HG02678 (cell line): ENCODE data around the gene PHLPP1.
"Not testable (repeated sequence)": the region's sequence is repeated elsewhere in the genome, so short reads cannot be mapped to it uniquely, and the experiment has no call there.

Source experiments
- ATAC-seq: cut with Tn5 transposase; IDR thresholded peaks from one replicate; pipeline ENCODE4 v1.9.1; 2021; ENCODE audit warnings: mild to moderate bottlenecking, moderate library complexity; ENCODE audit not compliant: unreplicated experiment

The PHLPP1 gene

DNA sequence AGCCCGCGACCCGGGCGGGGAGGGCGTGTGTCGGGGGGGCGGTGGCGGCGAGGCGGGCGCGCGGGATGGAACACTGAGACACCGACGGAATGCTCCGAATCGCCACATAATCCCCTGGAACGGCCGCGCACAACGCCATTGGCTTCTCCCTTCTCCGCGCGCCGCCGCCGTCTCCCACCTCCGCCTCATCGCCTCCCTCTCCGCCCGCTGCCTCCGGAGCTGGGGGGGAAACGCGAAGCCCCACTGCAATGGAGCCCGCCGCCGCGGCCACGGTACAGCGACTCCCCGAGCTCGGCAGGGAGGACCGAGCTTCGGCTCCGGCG is at the start of gene PHLPP1:
PHLPP1 (plus strand) TSS at position 106 of the 323 bp plus-strand sequence; CDS start at position 249, 143 bp downstream.
- ATAC-seq: peak; percentile 19

DNA sequence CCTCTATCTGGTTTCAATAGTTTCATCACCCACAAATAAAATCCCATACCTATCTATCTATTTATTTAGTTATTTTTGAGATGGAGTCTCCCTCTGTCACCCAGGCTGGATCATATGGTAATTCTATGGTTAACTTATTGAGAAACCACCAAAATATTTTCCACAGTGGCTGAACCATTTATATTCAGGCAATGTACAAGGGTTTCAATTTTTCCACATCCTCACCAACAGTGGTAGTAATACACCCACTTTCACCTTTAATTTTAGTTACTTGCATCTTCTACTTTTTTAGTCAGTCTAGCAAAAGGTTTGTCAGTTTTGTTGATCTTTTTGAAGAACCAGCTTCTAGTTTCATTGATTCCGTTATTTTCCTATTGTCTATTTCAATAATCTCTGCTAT is 46.1 kb upstream of the PHLPP1 start:
- ATAC-seq: no peak

DNA sequence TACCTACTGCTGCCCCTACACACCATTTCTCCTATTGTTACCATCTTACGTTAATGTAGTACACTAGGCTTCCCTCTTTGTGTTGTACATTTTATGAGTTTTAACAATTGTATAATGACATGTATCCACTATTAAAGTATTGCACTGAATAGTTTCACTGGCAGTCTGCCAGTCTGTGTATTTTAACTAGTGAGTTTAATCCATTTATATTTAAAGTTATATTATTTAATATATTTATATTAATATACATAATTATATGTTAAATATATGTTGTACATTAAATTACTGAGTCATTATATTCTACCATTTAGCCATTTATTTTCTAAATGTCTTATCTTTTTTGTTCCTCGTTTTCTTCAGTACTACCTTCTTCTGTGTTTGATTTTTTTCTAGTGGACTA is 44.8 kb upstream of the PHLPP1 start:
- ATAC-seq: no peak

DNA sequence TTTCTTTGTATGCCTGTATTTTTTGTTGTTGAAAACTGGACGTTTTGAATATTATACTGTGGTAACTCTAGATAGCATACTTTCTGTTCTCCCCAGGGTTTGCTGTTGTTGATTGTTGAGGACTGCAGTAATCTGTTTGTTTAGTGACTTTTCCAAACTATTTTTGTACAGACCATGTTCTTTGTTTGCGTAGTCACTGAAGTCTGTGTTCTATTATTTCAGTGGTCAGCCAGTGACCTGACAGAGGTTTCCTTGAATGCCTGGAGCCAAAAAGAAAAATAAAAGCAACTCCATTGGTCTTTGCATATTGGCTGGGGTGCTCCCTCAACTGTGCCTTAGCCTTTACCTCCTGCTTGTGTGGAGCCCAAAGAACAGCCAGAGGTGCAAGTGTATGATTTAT is 42.7 kb upstream of the PHLPP1 start:
- no peak for ATAC-seq

DNA sequence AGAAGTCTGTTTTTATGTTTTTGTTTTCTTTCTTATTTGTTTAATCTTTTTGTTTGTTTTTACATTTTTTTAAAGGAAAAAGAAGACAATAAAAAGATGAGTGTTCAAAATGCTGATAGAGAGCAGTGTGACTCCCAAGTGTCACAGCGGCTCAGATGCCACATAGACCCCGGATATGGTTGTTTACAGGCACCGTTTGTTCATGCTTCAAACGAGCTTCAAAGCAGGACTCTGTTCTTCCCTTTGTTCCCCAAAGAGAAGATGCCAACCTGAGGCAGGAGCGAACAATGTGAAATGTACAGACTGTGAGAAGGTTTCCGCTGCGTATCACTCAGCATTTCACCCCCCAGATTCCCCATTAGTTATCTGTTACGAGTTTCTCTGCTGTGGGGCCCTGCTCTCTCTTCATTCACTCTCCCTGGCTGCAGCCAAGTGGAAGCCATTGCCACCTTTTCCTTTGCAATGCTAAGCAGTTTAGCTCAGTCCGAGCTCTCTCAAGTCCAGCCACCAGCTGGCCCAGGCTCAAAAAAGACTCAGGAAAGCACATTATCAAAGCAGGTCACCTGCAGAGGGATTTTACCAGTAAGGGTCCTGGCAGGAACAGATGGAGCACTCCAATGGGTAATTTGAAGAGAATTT is 36.4 kb upstream of the PHLPP1 start:
- no peak for ATAC-seq

DNA sequence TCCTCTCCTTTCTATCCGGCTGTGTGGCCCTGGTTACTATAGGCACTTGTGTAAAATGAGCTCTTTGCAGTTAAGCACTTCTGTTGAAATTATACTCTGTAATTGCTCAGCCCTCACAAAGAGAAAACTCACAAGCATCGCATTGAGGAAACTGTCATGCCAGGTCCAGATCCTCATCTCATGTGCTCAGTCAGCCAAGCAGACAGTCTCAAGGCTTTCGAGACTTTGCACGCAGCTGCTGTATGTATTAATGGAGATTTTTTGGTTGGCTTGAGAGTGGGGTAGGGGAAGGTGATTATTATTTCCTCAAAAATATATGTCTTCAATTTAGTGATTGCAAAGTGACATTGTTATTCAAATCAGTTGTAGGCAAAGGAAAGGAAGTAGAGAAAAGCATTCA is 33.0 kb upstream of the PHLPP1 start:
- ATAC-seq: no peak

DNA sequence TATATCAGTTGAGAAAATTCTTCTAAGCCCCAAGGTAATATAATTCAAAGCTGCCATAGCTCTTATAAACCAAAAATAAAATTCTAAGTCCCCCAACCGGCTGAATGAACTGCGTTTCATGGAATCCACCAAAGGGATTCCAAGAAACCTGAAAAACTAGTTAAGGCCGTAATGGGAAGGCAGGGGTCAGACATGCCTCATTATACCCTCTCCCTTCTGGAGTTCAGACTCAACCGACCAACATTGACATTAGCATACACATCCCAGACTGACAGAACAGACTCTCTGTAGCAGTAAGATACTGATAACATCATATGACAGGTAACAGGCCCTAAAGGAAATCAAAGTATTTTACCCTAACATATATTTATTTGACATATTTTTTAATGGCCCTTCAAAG is 31.4 kb upstream of the PHLPP1 start:
- no peak for ATAC-seq

DNA sequence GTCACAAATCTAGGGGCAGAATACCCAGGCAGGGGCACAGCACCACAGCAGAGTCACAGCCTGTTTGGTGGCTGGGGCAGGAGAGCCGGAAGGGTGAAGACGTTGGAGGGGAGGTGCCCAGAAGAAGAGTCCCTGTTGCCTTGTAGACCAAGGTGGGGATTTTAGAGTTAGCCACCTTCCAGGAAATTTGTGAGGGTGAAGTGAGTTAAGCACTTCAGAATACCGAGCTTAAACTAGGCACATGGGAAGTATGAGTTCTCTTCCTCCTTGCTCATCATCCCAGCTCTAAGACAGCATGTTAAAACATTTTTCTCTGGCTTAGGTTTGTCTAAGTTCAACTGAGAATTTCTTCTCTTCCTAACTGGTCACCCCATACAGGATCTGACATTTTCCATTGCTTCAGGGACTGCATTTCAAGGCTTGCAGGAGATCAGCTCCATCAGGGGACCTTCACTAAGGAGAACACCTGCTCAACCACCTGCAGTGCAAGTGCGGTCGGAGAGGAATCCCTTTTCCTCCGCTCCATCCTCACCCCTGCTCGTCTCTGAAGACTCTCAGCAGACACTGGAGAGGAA is 26.5 kb upstream of the PHLPP1 start:
- ATAC-seq: no peak

DNA sequence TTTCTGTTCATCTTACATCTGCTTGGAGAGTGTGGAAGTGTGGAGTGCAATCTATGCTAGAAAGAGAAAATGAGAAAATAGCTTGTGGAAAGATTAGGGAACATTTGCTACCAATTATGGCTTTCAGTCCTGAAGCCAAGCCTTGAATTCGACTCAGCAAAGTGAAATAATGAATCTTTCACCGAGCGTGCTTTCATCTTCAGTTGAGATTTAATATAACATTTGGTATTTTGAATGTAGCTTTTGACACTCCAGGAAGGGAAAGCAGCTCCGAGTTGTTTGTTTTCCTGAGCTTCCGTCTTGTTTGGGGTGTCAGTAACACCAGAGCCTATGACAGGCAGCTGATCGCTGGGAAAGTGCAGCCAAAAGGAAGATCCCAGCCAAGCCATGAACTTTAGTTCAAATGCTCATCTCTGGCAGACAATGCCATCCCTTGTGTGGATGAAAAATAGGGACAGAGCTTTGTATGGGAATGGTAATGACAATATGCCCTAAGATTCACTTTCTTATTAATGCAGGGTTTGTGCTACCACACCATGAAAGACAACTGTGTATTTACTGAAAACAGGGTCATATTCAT is 25.0 kb upstream of the PHLPP1 start:
- ATAC-seq: no peak

DNA sequence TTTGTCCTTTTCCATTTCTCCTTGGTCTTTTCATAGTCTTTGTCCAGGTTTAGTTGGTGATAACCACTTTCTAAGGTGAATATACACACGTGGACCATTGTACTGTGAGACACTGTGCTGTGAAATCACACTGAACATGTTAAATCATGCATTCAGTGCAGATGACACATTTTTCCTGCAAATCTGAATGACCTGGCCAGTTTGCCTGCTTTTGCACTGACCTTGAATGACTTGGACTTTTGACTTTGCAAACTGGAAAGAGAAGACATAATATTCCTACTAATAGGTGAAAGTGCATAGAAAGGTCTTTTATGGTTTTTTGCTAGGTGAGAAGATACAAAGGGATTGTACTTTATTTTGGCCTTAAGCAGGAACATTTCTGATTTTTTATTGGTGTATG is 21.7 kb upstream of the PHLPP1 start:
- no peak for ATAC-seq

DNA sequence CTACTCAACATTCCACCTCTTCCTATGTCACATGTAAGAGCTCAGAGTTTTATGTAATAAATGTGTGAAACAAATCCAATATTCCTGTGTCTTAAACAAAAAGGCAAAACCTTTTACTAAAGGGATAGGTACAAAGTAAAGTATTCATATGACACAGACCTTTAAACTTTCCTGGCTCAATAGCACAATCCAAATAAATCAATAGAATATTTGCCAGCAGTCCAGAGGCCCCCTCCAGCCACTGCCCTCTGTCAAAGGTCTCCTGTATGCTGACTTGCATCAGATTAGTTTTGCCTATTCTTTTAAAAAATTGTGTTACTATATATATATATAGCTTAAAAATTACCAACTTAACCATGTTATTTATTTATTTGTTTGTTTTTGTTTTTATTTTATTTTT is 17.7 kb upstream of the PHLPP1 start:
- no peak for ATAC-seq

DNA sequence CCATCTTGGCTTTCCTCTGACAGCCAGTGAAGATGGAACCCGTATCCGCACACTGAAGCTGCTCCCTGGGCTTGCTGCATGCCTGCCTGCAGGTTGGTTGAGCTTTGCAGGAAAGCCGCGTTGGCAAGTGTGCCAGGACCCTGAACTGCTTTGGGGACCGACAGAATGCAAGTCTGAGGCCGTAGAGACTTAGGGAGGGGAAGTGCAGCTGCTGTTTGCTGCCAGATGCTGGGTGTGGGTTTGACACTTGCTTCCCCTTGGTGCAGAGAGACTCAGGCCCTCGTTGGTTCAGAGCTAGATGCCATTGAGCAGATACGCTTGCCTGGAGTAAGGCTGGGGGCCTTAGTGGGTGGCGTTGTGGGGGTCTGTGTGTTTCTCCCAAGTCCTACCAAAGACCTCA is 13.1 kb upstream of the PHLPP1 start:
- ATAC-seq: no peak

DNA sequence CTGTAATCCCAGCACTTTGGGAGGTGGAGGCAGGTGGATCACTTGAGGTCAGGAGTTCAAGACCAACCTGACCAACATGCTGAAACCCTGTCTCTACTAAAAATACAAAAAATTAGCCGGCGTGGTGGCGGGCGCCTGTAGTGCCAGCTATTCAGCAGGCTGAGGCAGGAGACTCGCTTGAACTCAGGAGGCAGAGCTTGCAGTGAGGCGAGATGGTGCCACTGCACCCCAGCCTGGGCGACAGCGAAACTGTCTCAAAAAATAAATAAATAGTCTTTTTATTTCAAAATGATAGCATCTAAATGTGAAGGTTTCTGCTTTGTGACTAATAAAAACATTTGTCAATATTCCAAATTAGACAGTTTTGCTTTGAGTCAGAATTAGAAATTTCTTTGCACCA is 8.5 kb upstream of the PHLPP1 start:
- ATAC-seq: not testable (repeated sequence)

DNA sequence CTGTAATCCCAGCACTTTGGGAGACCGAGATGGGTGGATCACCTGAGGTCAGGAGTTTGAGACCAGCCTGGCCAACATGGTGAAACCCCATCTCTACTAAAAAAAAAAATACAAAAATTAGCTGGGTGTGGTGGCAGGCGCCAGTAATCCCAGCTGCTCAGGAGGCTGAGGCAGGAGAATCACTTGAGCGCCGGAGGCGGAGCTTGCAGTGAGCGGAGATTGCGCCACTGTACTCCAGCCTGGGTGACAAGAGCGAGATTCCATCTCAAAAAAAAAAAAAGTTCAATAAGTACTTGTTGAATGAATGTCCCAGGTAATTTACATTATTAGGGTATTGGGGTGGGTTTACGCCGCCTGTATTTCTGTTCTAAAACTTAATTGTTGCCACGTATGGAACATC is 5.4 kb upstream of the PHLPP1 start:
- ATAC-seq: not testable (repeated sequence)

DNA sequence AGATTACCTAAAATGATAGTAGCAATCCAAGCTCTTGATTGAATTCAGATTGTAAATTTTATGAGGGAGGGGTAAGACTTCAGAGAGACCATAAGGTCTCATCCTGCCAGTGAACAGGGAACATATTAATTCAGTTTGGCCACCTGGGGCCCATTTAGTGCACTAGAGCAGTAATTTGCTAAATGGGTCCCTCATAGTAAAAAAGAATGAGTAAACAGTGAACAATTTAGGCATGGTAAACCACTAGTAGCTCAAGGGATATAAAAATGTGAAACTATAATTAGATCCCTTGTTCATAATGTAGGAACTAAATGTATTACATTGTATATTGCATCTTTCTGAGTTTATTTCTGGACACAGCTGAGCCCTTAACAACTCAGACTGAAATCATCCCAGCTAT is 4.9 kb upstream of the PHLPP1 start:
- ATAC-seq: no peak

DNA sequence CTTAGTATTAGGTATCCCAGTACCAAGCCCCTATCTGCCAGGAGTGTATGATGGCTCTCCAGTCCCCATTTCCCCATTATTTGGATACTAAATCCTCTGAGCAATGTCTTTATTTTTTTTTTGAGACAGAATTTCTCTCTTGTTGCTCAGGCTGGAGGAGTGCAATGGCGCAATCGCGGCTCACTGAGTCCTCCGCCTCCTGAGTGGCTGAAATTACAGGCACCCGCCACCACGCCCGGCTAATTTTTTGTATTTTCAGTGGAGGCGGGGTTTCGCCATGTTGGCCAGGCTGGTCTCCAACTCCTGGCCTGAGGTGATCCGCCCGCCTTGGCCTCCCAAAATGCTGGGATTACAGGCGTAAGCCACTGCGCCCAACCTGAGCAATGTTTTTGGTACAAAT is 3.6 kb upstream of the PHLPP1 start:
- no peak for ATAC-seq

DNA sequence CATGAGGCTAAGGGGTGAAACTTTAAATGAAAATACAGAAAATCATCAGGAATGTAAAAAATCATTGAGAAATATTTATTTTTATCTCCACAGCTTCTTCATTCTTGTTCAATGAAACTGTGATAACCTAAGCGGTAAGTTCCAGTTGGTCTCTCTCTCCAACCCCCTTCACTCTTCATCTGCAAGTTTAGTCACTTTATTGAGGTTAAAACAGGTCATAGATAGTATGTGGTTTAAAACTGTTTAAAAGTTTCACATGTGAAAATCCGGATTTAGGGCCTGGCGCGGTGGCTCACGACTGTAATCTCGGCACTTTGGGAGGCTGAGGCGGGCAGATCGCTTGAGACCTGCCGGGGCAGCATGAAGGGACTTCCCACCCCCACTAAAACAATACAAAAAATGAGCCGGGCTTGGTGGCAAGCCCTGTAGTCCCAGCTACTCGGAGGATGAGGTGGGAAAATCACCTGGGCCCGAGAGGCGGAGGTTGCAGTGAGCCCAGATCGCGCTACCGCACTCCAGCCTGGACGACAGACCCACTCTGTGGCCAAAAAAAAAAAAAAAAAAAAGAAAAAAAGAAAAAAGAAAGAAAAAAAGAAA is 1.6 kb upstream of the PHLPP1 start:
- no peak for ATAC-seq

DNA sequence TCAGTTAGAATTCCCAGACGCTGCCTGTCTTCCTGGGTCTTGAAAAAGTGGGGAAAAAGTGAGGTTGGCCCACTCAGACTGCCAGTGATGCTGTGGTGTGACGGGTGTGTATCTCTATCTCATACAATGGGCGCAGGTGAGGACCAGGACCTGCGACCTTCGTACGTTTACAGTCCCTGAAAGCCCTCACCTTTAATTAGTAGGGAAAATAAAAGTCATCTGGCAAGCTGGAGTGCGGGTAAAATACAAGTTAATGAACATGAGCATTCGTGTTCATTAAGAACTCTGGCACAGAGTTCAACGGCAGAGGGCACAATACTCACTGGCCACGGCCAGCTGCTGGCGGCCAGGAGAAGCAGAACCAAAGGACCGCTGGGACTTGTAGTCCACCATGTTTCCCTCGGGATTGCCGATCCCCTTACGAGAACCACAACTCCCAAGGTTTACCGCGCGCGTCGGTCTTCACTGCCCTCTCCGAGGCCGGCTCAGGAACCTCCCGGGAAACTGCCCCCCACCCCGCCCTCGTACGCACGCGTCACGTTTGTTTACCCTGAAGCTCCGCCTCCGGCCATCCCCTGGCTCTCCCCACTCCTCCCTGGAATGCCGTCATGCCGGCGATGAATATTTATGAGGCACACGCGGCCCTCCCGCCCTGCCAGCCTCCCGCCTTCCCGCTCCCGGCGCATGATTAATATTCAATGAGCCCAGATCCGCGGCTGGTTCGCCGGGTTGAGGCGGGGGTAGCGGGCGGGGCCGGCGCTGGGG is 488 bp upstream of the PHLPP1 start:
- ATAC-seq: peak; percentile 76

DNA sequence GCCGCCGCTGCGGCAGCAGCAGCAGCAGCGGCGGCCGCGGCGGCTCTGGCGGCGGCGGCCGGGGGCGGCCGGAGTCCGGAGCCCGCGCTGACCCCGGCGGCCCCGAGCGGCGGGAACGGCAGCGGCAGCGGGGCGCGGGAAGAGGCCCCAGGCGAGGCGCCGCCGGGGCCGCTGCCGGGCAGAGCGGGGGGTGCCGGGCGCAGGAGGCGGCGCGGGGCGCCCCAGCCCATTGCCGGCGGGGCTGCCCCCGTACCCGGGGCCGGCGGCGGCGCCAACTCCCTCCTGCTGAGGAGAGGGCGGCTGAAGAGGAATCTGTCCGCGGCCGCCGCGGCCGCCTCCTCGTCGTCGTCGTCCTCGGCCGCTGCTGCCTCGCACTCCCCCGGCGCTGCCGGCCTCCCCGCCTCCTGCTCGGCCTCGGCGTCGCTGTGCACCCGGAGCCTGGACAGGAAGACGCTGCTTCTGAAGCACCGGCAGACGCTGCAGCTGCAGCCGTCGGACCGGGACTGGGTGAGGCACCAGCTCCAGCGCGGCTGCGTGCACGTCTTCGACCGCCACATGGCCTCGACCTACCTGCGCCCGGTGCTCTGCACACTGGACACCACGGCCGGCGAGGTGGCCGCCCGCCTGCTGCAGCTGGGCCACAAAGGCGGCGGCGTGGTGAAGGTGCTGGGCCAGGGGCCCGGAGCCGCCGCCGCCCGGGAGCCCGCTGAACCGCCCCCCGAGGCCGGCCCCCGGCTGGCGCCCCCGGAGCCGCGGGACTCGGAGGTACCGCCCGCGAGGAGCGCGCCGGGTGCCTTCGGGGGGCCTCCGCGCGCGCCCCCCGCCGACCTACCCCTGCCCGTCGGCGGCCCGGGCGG is 646 bp downstream of the PHLPP1 start:
- peak; percentile 26 for ATAC-seq

DNA sequence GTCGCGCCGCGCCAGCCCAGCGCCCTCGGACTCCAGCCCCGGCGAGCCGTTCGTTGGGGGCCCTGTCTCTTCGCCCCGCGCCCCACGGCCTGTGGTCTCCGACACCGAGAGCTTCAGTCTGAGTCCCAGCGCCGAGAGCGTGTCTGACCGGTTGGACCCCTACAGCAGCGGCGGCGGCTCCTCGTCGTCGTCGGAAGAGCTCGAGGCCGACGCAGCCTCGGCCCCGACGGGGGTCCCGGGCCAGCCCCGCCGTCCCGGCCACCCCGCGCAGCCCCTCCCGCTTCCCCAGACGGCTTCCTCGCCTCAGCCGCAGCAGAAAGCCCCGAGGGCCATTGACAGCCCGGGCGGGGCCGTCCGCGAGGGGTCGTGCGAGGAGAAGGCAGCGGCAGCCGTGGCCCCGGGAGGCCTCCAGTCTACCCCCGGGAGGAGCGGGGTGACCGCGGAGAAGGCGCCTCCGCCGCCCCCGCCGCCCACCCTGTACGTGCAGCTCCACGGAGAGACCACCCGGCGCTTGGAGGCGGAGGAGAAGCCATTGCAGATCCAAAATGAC is 1.4 kb downstream of the PHLPP1 start:
- ATAC-seq: peak; percentile 20
